ENCODE measurements around the gene TNPO1. TPM values are rescaled to one million over a fixed set of nuclear protein-coding genes. Genes with fewer than 3 reads are reported as not detected.

TNPO1 gene
- total and polyA plus RNA-seq, 2 of the 13 experiments (the other 11 are each of a cell fraction or from before 2014, with no cell fraction given) = 26.7 to 123 TPM

DNA sequence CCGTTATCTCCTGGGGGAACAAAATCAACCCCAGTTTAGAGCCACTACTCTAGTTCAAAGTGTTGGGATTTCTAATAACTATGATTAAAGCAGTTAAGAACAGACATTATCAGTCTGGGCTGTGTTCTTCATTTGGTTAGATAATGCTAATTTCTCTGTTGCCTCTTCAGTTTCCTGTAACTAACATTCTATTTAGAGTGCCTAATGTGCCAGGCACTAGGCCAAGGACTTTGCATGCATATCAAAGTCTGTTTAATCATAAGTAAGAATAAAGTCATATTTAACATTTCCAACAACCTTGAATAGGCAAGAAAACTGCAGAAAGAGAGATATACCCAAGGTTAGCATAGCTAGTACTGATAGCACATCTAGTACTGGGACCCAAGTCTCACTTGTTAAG is 68.4 kb downstream of the TNPO1 start:
- BruUV-seq (replicated peaks) = no TSS peak
- ChIA-PET CTCF (ENCODE audit: low intra/inter-chr PET ratio, low total read pairs) (no interaction called here), POLR2A (no interaction called here)
- 93% methylated on average over 1 of the region's 1 CpG for WGBS (ENCODE audit: low lambda C conversion rate)
- Histone ChIP-seq H4K20me1 (ENCODE audit: insufficient read depth, low read length) (no peaks in the 10 kb centered on the region), H3K4me1 (ENCODE audit: insufficient read depth, low read length) (peaks cover 11% of the 10 kb centered on the region), H3K79me2 (ENCODE audit: insufficient read depth, low read length) (no peaks in the 10 kb centered on the region), H3K9me3 (ENCODE audit: low read length) (no peaks in the 10 kb centered on the region), H3K9ac (ENCODE audit: insufficient read depth, low read depth, low read length) (no peak overlapping the region), H3K4me2 (ENCODE audit: low read depth, low read length) (no peak overlapping the region), H2AFZ (ENCODE audit: low read length) (no peak overlapping the region), H3K4me3 (replicated peaks in 1 of 3; ENCODE audit: insufficient read depth in 1 of 3, low read depth in 2 of 3, low read length in 3 of 3) (no peak overlapping the region), H3K27me3 (ENCODE audit: control insufficient read depth in 1 of 2, insufficient read depth in 2 of 2, low read length in 2 of 2) (no peaks in the 10 kb centered on the region), H3K36me3 (replicated peaks in 1 of 2; ENCODE audit: control insufficient read depth in 1 of 2, insufficient read depth in 2 of 2, low read length in 2 of 2) (peaks cover 19 to 88% of the 10 kb centered on the region in 2 experiments), H3K27ac (ENCODE audit: extremely low read length, insufficient read depth, low read length) (no peak overlapping the region)
- ATAC-seq (no peak), DNase-seq (ENCODE audit: low spot score) (no peak), FAIRE-seq (no peak)
- intact Hi-C loops (cut with micrococcal nuclease; ENCODE audit: unreplicated experiment) (no loop called here), in situ Hi-C loops (cut with HindIII; ENCODE audit: extremely low pct_ligation_motif_present, low pct_unique_long_range_greater_than_20kb) (no loop called here)
- no peak for TF ChIP-seq ZNF709 (CRISPR knock-in tag; IDR thresholded peaks at IDR 0.05)

DNA sequence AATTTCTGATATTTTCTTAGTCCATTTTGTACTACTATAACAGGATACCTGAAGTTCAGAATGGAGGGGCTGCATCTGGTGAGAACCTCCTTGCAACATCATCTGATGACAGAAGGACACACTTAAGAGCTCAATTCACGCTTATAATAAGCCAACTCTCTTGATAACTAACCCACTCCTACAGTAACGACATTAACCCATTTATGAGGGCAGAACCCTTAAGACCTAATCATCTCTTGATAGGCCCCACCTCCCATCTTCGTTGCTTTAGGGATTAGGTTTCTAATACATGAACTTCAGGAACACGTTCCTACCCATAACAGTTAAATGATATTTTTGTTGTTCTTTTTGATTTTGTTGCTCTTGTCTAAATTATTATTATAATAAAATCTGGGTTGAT is 69.4 kb downstream of the TNPO1 start:
- Histone ChIP-seq H3K4me2 (ENCODE audit: low read depth, low read length) (no peak overlapping the region), H3K9ac (ENCODE audit: insufficient read depth, low read depth, low read length) (no peak overlapping the region), H3K9me3 (ENCODE audit: low read length) (no peaks in the 10 kb centered on the region), H3K4me3 (replicated peaks in 1 of 3; ENCODE audit: insufficient read depth in 1 of 3, low read depth in 2 of 3, low read length in 3 of 3) (no peak overlapping the region), H4K20me1 (ENCODE audit: insufficient read depth, low read length) (no peaks in the 10 kb centered on the region), H3K36me3 (replicated peaks in 1 of 2; ENCODE audit: control insufficient read depth in 1 of 2, insufficient read depth in 2 of 2, low read length in 2 of 2) (peaks cover 23 to 92% of the 10 kb centered on the region in 2 experiments), H2AFZ (ENCODE audit: low read length) (no peak overlapping the region), H3K4me1 (ENCODE audit: insufficient read depth, low read length) (peaks cover 11% of the 10 kb centered on the region), H3K27ac (ENCODE audit: extremely low read length, insufficient read depth, low read length) (no peak overlapping the region), H3K79me2 (ENCODE audit: insufficient read depth, low read length) (no peaks in the 10 kb centered on the region), H3K27me3 (ENCODE audit: control insufficient read depth in 1 of 2, insufficient read depth in 2 of 2, low read length in 2 of 2) (no peaks in the 10 kb centered on the region)
- ATAC-seq (no peak), DNase-seq (ENCODE audit: low spot score) (no peak), FAIRE-seq (no peak)
- BruUV-seq (replicated peaks) = no TSS peak
- 98% methylated on average over 4 of the region's 4 CpGs for WGBS (ENCODE audit: low lambda C conversion rate)
- TF ChIP-seq, protein P1, sequence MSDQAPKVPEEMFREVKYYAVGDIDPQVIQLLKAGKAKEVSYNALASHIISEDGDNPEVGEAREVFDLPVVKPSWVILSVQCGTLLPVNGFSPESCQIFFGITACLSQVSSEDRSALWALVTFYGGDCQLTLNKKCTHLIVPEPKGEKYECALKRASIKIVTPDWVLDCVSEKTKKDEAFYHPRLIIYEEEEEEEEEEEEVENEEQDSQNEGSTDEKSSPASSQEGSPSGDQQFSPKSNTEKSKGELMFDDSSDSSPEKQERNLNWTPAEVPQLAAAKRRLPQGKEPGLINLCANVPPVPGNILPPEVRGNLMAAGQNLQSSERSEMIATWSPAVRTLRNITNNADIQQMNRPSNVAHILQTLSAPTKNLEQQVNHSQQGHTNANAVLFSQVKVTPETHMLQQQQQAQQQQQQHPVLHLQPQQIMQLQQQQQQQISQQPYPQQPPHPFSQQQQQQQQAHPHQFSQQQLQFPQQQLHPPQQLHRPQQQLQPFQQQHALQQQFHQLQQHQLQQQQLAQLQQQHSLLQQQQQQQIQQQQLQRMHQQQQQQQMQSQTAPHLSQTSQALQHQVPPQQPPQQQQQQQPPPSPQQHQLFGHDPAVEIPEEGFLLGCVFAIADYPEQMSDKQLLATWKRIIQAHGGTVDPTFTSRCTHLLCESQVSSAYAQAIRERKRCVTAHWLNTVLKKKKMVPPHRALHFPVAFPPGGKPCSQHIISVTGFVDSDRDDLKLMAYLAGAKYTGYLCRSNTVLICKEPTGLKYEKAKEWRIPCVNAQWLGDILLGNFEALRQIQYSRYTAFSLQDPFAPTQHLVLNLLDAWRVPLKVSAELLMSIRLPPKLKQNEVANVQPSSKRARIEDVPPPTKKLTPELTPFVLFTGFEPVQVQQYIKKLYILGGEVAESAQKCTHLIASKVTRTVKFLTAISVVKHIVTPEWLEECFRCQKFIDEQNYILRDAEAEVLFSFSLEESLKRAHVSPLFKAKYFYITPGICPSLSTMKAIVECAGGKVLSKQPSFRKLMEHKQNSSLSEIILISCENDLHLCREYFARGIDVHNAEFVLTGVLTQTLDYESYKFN (CRISPR knock-in tag; conservative IDR thresholded peaks at IDR 0.05) = no peak
- no peak for TF ChIP-seq SRSF4 (IDR thresholded peaks at IDR 0.05; ENCODE audit: low read depth, low read length, poor library complexity, severe bottlenecking)
- no peak for TF ChIP-seq CEBPB (IDR thresholded peaks at IDR 0.05; ENCODE audit: borderline replicate concordance, low read depth, low read length)
- TF ChIP-seq ZNF766 (CRISPR knock-in tag; IDR thresholded peaks at IDR 0.05; ENCODE audit: borderline replicate concordance) = no peak
- no peak for TF ChIP-seq ZNF335 (CRISPR knock-in tag; IDR thresholded peaks at IDR 0.05)
- TF ChIP-seq MIER3 (CRISPR knock-in tag; IDR thresholded peaks at IDR 0.05; ENCODE audit: borderline replicate concordance) = no peak
- TF ChIP-seq CBX5 (CRISPR knock-in tag; IDR thresholded peaks at IDR 0.05; ENCODE audit: borderline replicate concordance) = no peak
- intact Hi-C loops (cut with micrococcal nuclease; ENCODE audit: unreplicated experiment) (no loop called here), in situ Hi-C loops (cut with HindIII; ENCODE audit: extremely low pct_ligation_motif_present, low pct_unique_long_range_greater_than_20kb) (no loop called here)
- POLR2A ChIA-PET = no interaction called here
- CTCF ChIA-PET (ENCODE audit: low intra/inter-chr PET ratio, low total read pairs) = no interaction called here
